GM21526 (cell line): ENCODE data around the gene MUTYH.
"Not testable (repeated sequence)": the region's sequence is repeated elsewhere in the genome, so short reads cannot be mapped to it uniquely, and the experiment has no call there.

Source experiments
- ATAC-seq: cut with Tn5 transposase; IDR thresholded peaks from one replicate; pipeline ENCODE4 v1.9.1; 2021; ENCODE audit warnings: moderate library complexity; ENCODE audit not compliant: unreplicated experiment, low FRiP score

The MUTYH gene

DNA sequence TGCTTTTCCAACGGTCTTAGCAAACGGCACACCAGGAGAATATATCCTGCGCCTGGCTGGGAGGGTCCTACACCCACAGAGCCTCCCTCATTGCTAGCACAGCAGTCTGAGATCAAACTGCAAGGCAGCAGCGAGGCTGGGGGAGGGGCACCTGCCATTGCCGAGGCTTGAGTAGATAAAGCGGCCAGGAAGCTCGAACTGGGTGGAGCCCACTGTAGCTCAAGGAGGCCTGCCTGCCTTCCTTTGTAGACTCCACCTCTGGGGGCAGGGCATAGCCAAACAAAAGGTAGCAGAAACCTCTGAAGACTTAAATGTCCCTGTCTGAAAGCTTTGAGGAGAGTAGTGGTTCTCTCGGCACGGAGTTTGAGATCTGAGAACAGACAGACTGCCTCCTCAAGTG lies 55.4 kb downstream of the MUTYH start:
- not testable (repeated sequence) for ATAC-seq

GRCh38 chr1:45282351-45282750 lies 57.9 kb downstream of the MUTYH start:
- ATAC-seq: no peak
